ENCODE results near the gene NDUFB3. TPM values are rescaled to one million over a fixed set of nuclear protein-coding genes. Genes with fewer than 3 reads are reported as not detected.

Gene NDUFB3
- total and polyA plus RNA-seq, 10 of the 15 experiments (the other 5 are each of a cell fraction or from before 2014, with no cell fraction given), result 115 to 1,059 (median 187) TPM

GRCh38 chr2:201130524-201131186 is 58.9 kb downstream of the NDUFB3 start (continued):
- TF ChIP-seq E4F1 (IDR thresholded peaks at IDR 0.05; ENCODE audit: borderline replicate concordance, partially characterized antibody), result no peak
- no peak for TF ChIP-seq NFYB (IDR thresholded peaks at IDR 0.05; ENCODE audit: insufficient read depth, low read depth, low read length)
- TF ChIP-seq TCF7 (IDR thresholded peaks at IDR 0.05; ENCODE audit: borderline replicate concordance), result no peak
- no peak for TF ChIP-seq CHD1 (IDR thresholded peaks at IDR 0.05; ENCODE audit: low read depth, low read length)
- no peak for TF ChIP-seq EZH2 (IDR thresholded peaks at IDR 0.05; ENCODE audit: borderline replicate concordance, control insufficient read depth, low read depth, low read length)
- TF ChIP-seq RELA (IDR thresholded peaks at IDR 0.05; ENCODE audit: borderline replicate concordance, partially characterized antibody), result no peak
- no peak for TF ChIP-seq POU2F2 (IDR thresholded peaks at IDR 0.05; ENCODE audit: borderline replicate concordance, low read depth, low read length)
- no peak for TF ChIP-seq PAX5 (IDR thresholded peaks at IDR 0.05; ENCODE audit: borderline replicate concordance, low read depth, low read length)
- TF ChIP-seq FOXM1 (IDR thresholded peaks at IDR 0.05; ENCODE audit: low read depth, low read length), result no peak
- no peak for TF ChIP-seq TAF1 (IDR thresholded peaks at IDR 0.05; ENCODE audit: borderline replicate concordance, low read depth, low read length)
- TF ChIP-seq TBL1XR1 (IDR thresholded peaks at IDR 0.05; ENCODE audit: low read depth, low read length), result no peak
- no peak for TF ChIP-seq MXI1 (IDR thresholded peaks at IDR 0.05; ENCODE audit: low read depth, low read length)
- TF ChIP-seq MYC (IDR thresholded peaks at IDR 0.05; ENCODE audit: insufficient read depth, insufficient read length, insufficient replicate concordance, low read length, severe bottlenecking), result no peak
- no peak for TF ChIP-seq ZBTB40 (IDR thresholded peaks at IDR 0.05; ENCODE audit: borderline replicate concordance)
- TF ChIP-seq BACH1 (IDR thresholded peaks at IDR 0.05; ENCODE audit: borderline replicate concordance), result peak; percentile 34; the same call in 1 of the 2 replicates
- no peak for TF ChIP-seq MEF2B (IDR thresholded peaks at IDR 0.05; ENCODE audit: partially characterized antibody, poor library complexity, severe bottlenecking)
- no peak; the same call in 1 of the 2 replicates for TF ChIP-seq PKNOX1 (IDR thresholded peaks at IDR 0.05)
- no peak for TF ChIP-seq ZBTB11 (CRISPR knock-in tag; IDR thresholded peaks at IDR 0.05)
